GM18498 (cell line): ENCODE data around the gene CLCA2.

ENCODE experiments used
- ATAC-seq: cut with Tn5 transposase; IDR thresholded peaks from one replicate; pipeline ENCODE4 v1.9.1; 2021; ENCODE audit warnings: mild to moderate bottlenecking, moderate library complexity; ENCODE audit not compliant: unreplicated experiment

Gene CLCA2

GRCh38 chr1:86429835-86430234 is 5.9 kb downstream of the CLCA2 start:
- no peak for ATAC-seq

- ATAC-seq = no peak
Measured at GRCh38 chr1:86430376-86430775, 6.4 kb downstream of the CLCA2 start.

GRCh38 chr1:86434059-86434458 is 10.1 kb downstream of the CLCA2 start:
- ATAC-seq = no peak

- no peak for ATAC-seq
Measured at GRCh38 chr1:86435327-86435726, 11.4 kb downstream of the CLCA2 start.

GRCh38 chr1:86436041-86436440 is 12.1 kb downstream of the CLCA2 start:
- no peak for ATAC-seq

- no peak for ATAC-seq
Measured at GRCh38 chr1:86441581-86441980, 17.6 kb downstream of the CLCA2 start.

GRCh38 chr1:86441997-86442396 is 18.0 kb downstream of the CLCA2 start:
- no peak for ATAC-seq

GRCh38 chr1:86445919-86446318 is 21.9 kb downstream of the CLCA2 start:
- ATAC-seq = no peak

GRCh38 chr1:86447198-86447790 is 23.3 kb downstream of the CLCA2 start:
- no peak for ATAC-seq

GRCh38 chr1:86448670-86449069 is 24.7 kb downstream of the CLCA2 start:
- ATAC-seq = no peak

- no peak for ATAC-seq
Measured at GRCh38 chr1:86449103-86449502, 25.1 kb downstream of the CLCA2 start.

GRCh38 chr1:86450847-86451246 is 26.9 kb downstream of the CLCA2 start:
- ATAC-seq = no peak

GRCh38 chr1:86453664-86454063 is 29.7 kb downstream of the CLCA2 start:
- no peak for ATAC-seq

GRCh38 chr1:86455073-86455472 is 31.1 kb downstream of the CLCA2 start:
- no peak for ATAC-seq

GRCh38 chr1:86460998-86461397 is 37.0 kb downstream of the CLCA2 start:
- no peak for ATAC-seq

GRCh38 chr1:86461482-86461881 is 37.5 kb downstream of the CLCA2 start:
- no peak for ATAC-seq

GRCh38 chr1:86464819-86465218 is 40.8 kb downstream of the CLCA2 start:
- no peak for ATAC-seq

GRCh38 chr1:86466109-86466844 is 42.3 kb downstream of the CLCA2 start:
- no peak for ATAC-seq

GRCh38 chr1:86466986-86467385 is 43.0 kb downstream of the CLCA2 start:
- no peak for ATAC-seq

GRCh38 chr1:86468501-86468977 is 44.6 kb downstream of the CLCA2 start, which contains the start of gene CLCA1:
CLCA1 (plus strand) TSS chr1:86468927; CDS start chr1:86468972, 45 bp downstream.
- ATAC-seq = no peak

GRCh38 chr1:86470859-86471258 is 46.9 kb downstream of the CLCA2 start:
- no peak for ATAC-seq

- ATAC-seq = no peak
Measured at GRCh38 chr1:86471291-86471690, 47.3 kb downstream of the CLCA2 start.
